PC-3 (cell line): ENCODE data around the gene NEK4.

Source experiments
- CTCF ChIP-seq: fragments of 300-600 bp; sonication (generic); conservative IDR thresholded peaks from 2 replicates; pipeline ENCODE4 v1.5.1; 2017; ENCODE audit warnings: antibody characterized with exemption, low read depth, mild to moderate bottlenecking, low read length
- EZH2 ChIP-seq: fragments of 300-600 bp; sonication (generic); IDR thresholded peaks from one replicate; pipeline ENCODE4 v1.6.1; 2017; ENCODE audit warnings: antibody characterized with exemption, mild to moderate bottlenecking, low read length; ENCODE audit not compliant: unreplicated experiment
- EZH2phosphoT487 ChIP-seq: fragments of 300-600 bp; sonication (generic); IDR thresholded peaks from 2 replicates; pipeline ENCODE4 v1.6.1; 2018; ENCODE audit warnings: mild to moderate bottlenecking, antibody characterized with exemption, low read length, borderline replicate concordance

GRCh38 chr3:52798978-52799476 lies 28.3 kb upstream of the NEK4 start:
- TF ChIP-seq CTCF (peak; percentile 80), EZH2 (no peak), EZH2phosphoT487 (no peak)
